ENCODE measurements around the gene FSTL5.
"Not testable (repeated sequence)": the region's sequence is repeated elsewhere in the genome, so short reads cannot be mapped to it uniquely, and the experiment has no call there.

FSTL5 gene

GRCh38 chr4:161816958-161817357, 346.8 kb downstream of the FSTL5 start:
- Mint-ChIP-seq H3K4me1 (ENCODE audit: low read depth) (peaks cover 5% of the 10 kb centered on the region), H3K36me3 (ENCODE audit: low read depth) (no peaks in the 10 kb centered on the region), H3K4me3 (no peak overlapping the region), H3K9me3 (no peaks in the 10 kb centered on the region), H3K27me3 (no peaks in the 10 kb centered on the region), H3K27ac (no peak overlapping the region)
- intact Hi-C loops (cut with micrococcal nuclease): no loop called here

- H3K4me1 Mint-ChIP-seq (ENCODE audit: low read depth): peaks cover 5% of the 10 kb centered on the region
- H3K36me3 Mint-ChIP-seq (ENCODE audit: low read depth): no peaks in the 10 kb centered on the region
- intact Hi-C loops (cut with micrococcal nuclease): no loop called here
- no peaks in the 10 kb centered on the region for H3K9me3 Mint-ChIP-seq
- H3K4me3 Mint-ChIP-seq: no peak overlapping the region
- no peak overlapping the region for H3K27ac Mint-ChIP-seq
- H3K27me3 Mint-ChIP-seq: no peaks in the 10 kb centered on the region
Measured at GRCh38 chr4:161815841-161816240, 348.0 kb downstream of the FSTL5 start.

- Mint-ChIP-seq H3K36me3 (ENCODE audit: low read depth) (no peaks in the 10 kb centered on the region), H3K27me3 (no peaks in the 10 kb centered on the region)
Measured at GRCh38 chr4:161813889-161814288, 349.9 kb downstream of the FSTL5 start.

GRCh38 chr4:161813389-161813788, 350.4 kb downstream of the FSTL5 start:
- H3K27me3 Mint-ChIP-seq: no peaks in the 10 kb centered on the region
- intact Hi-C loops (cut with micrococcal nuclease): no loop called here
- H3K4me3 Mint-ChIP-seq: no peak overlapping the region
- H3K4me1 Mint-ChIP-seq (ENCODE audit: low read depth): peaks cover 5% of the 10 kb centered on the region
- H3K36me3 Mint-ChIP-seq (ENCODE audit: low read depth): no peaks in the 10 kb centered on the region
- no peak overlapping the region for H3K27ac Mint-ChIP-seq
- H3K9me3 Mint-ChIP-seq: no peaks in the 10 kb centered on the region

More at GRCh38 chr4:161813889-161814288, 349.9 kb downstream of the FSTL5 start:
- Mint-ChIP-seq H3K9me3 (no peaks in the 10 kb centered on the region), H3K4me3 (no peak overlapping the region), H3K27ac (no peak overlapping the region), H3K4me1 (ENCODE audit: low read depth) (peaks cover 5% of the 10 kb centered on the region)
- intact Hi-C loops (cut with micrococcal nuclease): no loop called here

GRCh38 chr4:161803171-161803570, 360.6 kb downstream of the FSTL5 start:
- Mint-ChIP-seq H3K36me3 (ENCODE audit: low read depth) (no peaks in the 10 kb centered on the region), H3K9me3 (peaks cover 26% of the 10 kb centered on the region), H3K27ac (no peak overlapping the region), H3K4me3 (no peak overlapping the region), H3K4me1 (ENCODE audit: low read depth) (no peaks in the 10 kb centered on the region), H3K27me3 (no peaks in the 10 kb centered on the region)
- intact Hi-C loops (cut with micrococcal nuclease): no loop called here

GRCh38 chr4:161799710-161800109, 364.1 kb downstream of the FSTL5 start:
- intact Hi-C loops (cut with micrococcal nuclease): no loop called here
- no peaks in the 10 kb centered on the region for H3K27me3 Mint-ChIP-seq
- no peak overlapping the region for H3K4me3 Mint-ChIP-seq
- no peak overlapping the region for H3K27ac Mint-ChIP-seq
- H3K36me3 Mint-ChIP-seq (ENCODE audit: low read depth): no peaks in the 10 kb centered on the region
- H3K9me3 Mint-ChIP-seq: no peaks in the 10 kb centered on the region
- no peaks in the 10 kb centered on the region for H3K4me1 Mint-ChIP-seq (ENCODE audit: low read depth)

- Mint-ChIP-seq H3K27me3 (no peaks in the 10 kb centered on the region), H3K27ac (no peak overlapping the region), H3K36me3 (ENCODE audit: low read depth) (no peaks in the 10 kb centered on the region), H3K4me1 (ENCODE audit: low read depth) (no peaks in the 10 kb centered on the region), H3K4me3 (no peak overlapping the region), H3K9me3 (peaks cover 13% of the 10 kb centered on the region)
- intact Hi-C loops (cut with micrococcal nuclease): no loop called here
Measured at GRCh38 chr4:161792991-161793390, 370.8 kb downstream of the FSTL5 start.

GRCh38 chr4:161791796-161792556, 371.8 kb downstream of the FSTL5 start:
- Mint-ChIP-seq H3K27ac (no peak overlapping the region), H3K36me3 (ENCODE audit: low read depth) (no peaks in the 10 kb centered on the region), H3K4me3 (no peak overlapping the region), H3K4me1 (ENCODE audit: low read depth) (no peaks in the 10 kb centered on the region), H3K27me3 (no peaks in the 10 kb centered on the region), H3K9me3 (peaks cover 13% of the 10 kb centered on the region)
- intact Hi-C loops (cut with micrococcal nuclease): no loop called here

GRCh38 chr4:161767116-161767515, 396.7 kb downstream of the FSTL5 start:
- intact Hi-C loops (cut with micrococcal nuclease): no loop called here
- H3K27me3 Mint-ChIP-seq: no peaks in the 10 kb centered on the region
- no peaks in the 10 kb centered on the region for H3K4me1 Mint-ChIP-seq (ENCODE audit: low read depth)

GRCh38 chr4:161762796-161763195, 401.0 kb downstream of the FSTL5 start:
- no peaks in the 10 kb centered on the region for H3K27me3 Mint-ChIP-seq
- no peak overlapping the region for H3K27ac Mint-ChIP-seq
- no peaks in the 10 kb centered on the region for H3K4me1 Mint-ChIP-seq (ENCODE audit: low read depth)
- no peak overlapping the region for H3K4me3 Mint-ChIP-seq
- H3K9me3 Mint-ChIP-seq: no peaks in the 10 kb centered on the region
- intact Hi-C loops (cut with micrococcal nuclease): no loop called here
- H3K36me3 Mint-ChIP-seq (ENCODE audit: low read depth): no peaks in the 10 kb centered on the region

More at GRCh38 chr4:161767116-161767515, 396.7 kb downstream of the FSTL5 start:
- Mint-ChIP-seq H3K36me3 (ENCODE audit: low read depth) (no peaks in the 10 kb centered on the region), H3K4me3 (no peak overlapping the region), H3K27ac (no peak overlapping the region), H3K9me3 (no peaks in the 10 kb centered on the region)

GRCh38 chr4:161760008-161760407, 403.8 kb downstream of the FSTL5 start:
- Mint-ChIP-seq H3K27ac (no peak overlapping the region), H3K27me3 (no peaks in the 10 kb centered on the region), H3K4me1 (ENCODE audit: low read depth) (no peaks in the 10 kb centered on the region), H3K9me3 (no peaks in the 10 kb centered on the region), H3K36me3 (ENCODE audit: low read depth) (no peaks in the 10 kb centered on the region), H3K4me3 (no peak overlapping the region)
- intact Hi-C loops (cut with micrococcal nuclease): no loop called here

- H3K4me3 Mint-ChIP-seq; H3K36me3 Mint-ChIP-seq (ENCODE audit: low read depth); H3K27me3 Mint-ChIP-seq; H3K9me3 Mint-ChIP-seq; H3K4me1 Mint-ChIP-seq (ENCODE audit: low read depth); H3K27ac Mint-ChIP-seq; intact Hi-C loops (cut with micrococcal nuclease): not testable (repeated sequence)
Measured at GRCh38 chr4:161758412-161758811, 405.4 kb downstream of the FSTL5 start.

GRCh38 chr4:161728929-161729328, 434.9 kb downstream of the FSTL5 start:
- no peaks in the 10 kb centered on the region for H3K36me3 Mint-ChIP-seq (ENCODE audit: low read depth)

GRCh38 chr4:161721947-161722346, 441.9 kb downstream of the FSTL5 start:
- H3K9me3 Mint-ChIP-seq: peaks cover 5% of the 10 kb centered on the region
- no peaks in the 10 kb centered on the region for H3K4me1 Mint-ChIP-seq (ENCODE audit: low read depth)
- intact Hi-C loops (cut with micrococcal nuclease): no loop called here
- H3K4me3 Mint-ChIP-seq: no peak overlapping the region
- no peaks in the 10 kb centered on the region for H3K36me3 Mint-ChIP-seq (ENCODE audit: low read depth)
- no peak overlapping the region for H3K27ac Mint-ChIP-seq
- no peaks in the 10 kb centered on the region for H3K27me3 Mint-ChIP-seq

More at GRCh38 chr4:161728929-161729328, 434.9 kb downstream of the FSTL5 start:
- Mint-ChIP-seq H3K27me3 (no peaks in the 10 kb centered on the region), H3K4me1 (ENCODE audit: low read depth) (no peaks in the 10 kb centered on the region), H3K9me3 (no peaks in the 10 kb centered on the region), H3K27ac (no peak overlapping the region), H3K4me3 (no peak overlapping the region)
- intact Hi-C loops (cut with micrococcal nuclease): no loop called here

- peaks cover 5% of the 10 kb centered on the region for H3K9me3 Mint-ChIP-seq
- H3K27me3 Mint-ChIP-seq: no peaks in the 10 kb centered on the region
- intact Hi-C loops (cut with micrococcal nuclease): no loop called here
- H3K4me3 Mint-ChIP-seq: no peak overlapping the region
- H3K36me3 Mint-ChIP-seq (ENCODE audit: low read depth): no peaks in the 10 kb centered on the region
- no peak overlapping the region for H3K27ac Mint-ChIP-seq
- no peaks in the 10 kb centered on the region for H3K4me1 Mint-ChIP-seq (ENCODE audit: low read depth)
Measured at GRCh38 chr4:161717084-161717483, 446.7 kb downstream of the FSTL5 start.

Data from dendritic cell treated with granulocyte-macrophage colony-stimulating factor and Interleukin-4, amounts not matched to agents 40 ng/mL and 50 ng/mL, for 4 days (primary cell).